Vagina (tissue), 2 donors: ENCODE measurements around the gene HOXB4. TPM values are rescaled to one million over a fixed set of nuclear protein-coding genes. Genes with fewer than 3 reads are reported as not detected.

Experiments used
- DNase-seq, 2 donors: peaks; one replicate each; pipeline ENCODE4 v3.0.0-alpha.2; 2017; ENCODE audit errors: extremely low spot score in 2 of 2
- H3K27ac ChIP-seq: fragments of 200-600 bp; sonication (generic); one replicate; pipeline ENCODE4 v1.5.1; 2019
- H3K27me3 ChIP-seq: fragments of 200-600 bp; sonication (generic); one replicate; pipeline ENCODE4 v1.5.1; 2019
- H3K36me3 ChIP-seq, 2 donors: fragments of 200-600 bp; sonication (generic); one replicate each; pipeline ENCODE4 v1.5.1; 2017 to 2019
- H3K4me1 ChIP-seq: fragments of 200-600 bp; sonication (generic); one replicate; pipeline ENCODE4 v1.5.1; 2019
- H3K4me3 ChIP-seq, 2 donors: fragments of 200-600 bp; sonication (generic); 1 replicate in 1 of 2; 2 replicates in 1 of 2; pipeline ENCODE4 v1.5.1; 2016 to 2019
- H3K9me3 ChIP-seq: fragments of 200-600 bp; sonication (generic); one replicate; pipeline ENCODE4 v1.5.1; 2019
- CTCF ChIP-seq, 3 experiments: fragments of 450-650 bp in 2 of 3; fragments of 200-600 bp in 1 of 3; sonication (generic) in 1 of 3; IDR thresholded peaks; one replicate each; pipeline ENCODE4 v1.5.1; 2017 to 2019; ENCODE audit warnings: antibody characterized with exemption in 3 of 3, mild to moderate bottlenecking in 2 of 3, moderate library complexity in 2 of 3
- POLR2A ChIP-seq, 2 donors: fragments of 450-650 bp; IDR thresholded peaks; one replicate each; pipeline ENCODE4 v1.6.1; 2017; ENCODE audit warnings: antibody characterized with exemption in 2 of 2, mild to moderate bottlenecking in 2 of 2, moderate library complexity in 2 of 2
- POLR2AphosphoS5 ChIP-seq, 2 donors: sonication (generic); formaldehyde crosslinking; IDR thresholded peaks; one replicate each; pipeline ENCODE4 v1.9.0; 2017; ENCODE audit warnings: antibody characterized with exemption in 2 of 2, mild to moderate bottlenecking in 2 of 2, low read depth in 1 of 2; ENCODE audit not compliant: insufficient read depth in 1 of 2
- intact Hi-C: fragments of 100-400 bp; cut with DNase I; formaldehyde crosslinking; loops from one replicate; pipeline ENCODE4 v1.15.1; 2023
- total RNA-seq: library from RNA; depleted of rRNA; stranded (reverse); fragments of >200 nt; gene quantifications from one replicate; pipeline ENCODE4 v1.2.3, GENCODE V29; 2016

HOXB4 gene
- total RNA-seq, 1 donor from 2014 or later: 1.5 TPM

GRCh38 chr17:48552466-48553189 is 25.5 kb downstream of the HOXB4 start:
- no peak overlapping the region for H3K4me3 ChIP-seq
- no peaks in the 10 kb centered on the region for H3K36me3 ChIP-seq
- no peaks in the 10 kb centered on the region for H3K27me3 ChIP-seq
- no peak for DNase-seq
- TF ChIP-seq POLR2AphosphoS5 (IDR thresholded peaks at IDR 0.05; ENCODE audit: insufficient read depth in 1 of 2, low read depth in 1 of 2): no peak
- TF ChIP-seq POLR2A (IDR thresholded peaks at IDR 0.05): no peak
- no peak for TF ChIP-seq CTCF (IDR thresholded peaks at IDR 0.05)
- H3K4me1 ChIP-seq: peaks cover 25% of the 10 kb centered on the region
- no peaks in the 10 kb centered on the region for H3K9me3 ChIP-seq
- intact Hi-C loops: no loop called here
- H3K27ac ChIP-seq: no peak overlapping the region

- H3K36me3 ChIP-seq: no peaks in the 10 kb centered on the region
- H3K27me3 ChIP-seq: no peaks in the 10 kb centered on the region
- DNase-seq: no peak
- peaks cover 32% of the 10 kb centered on the region for H3K4me1 ChIP-seq
- H3K27ac ChIP-seq: no peak overlapping the region
- intact Hi-C loops: no loop called here
- no peaks in the 10 kb centered on the region for H3K9me3 ChIP-seq
- H3K4me3 ChIP-seq: no peak overlapping the region
- no peak for TF ChIP-seq POLR2AphosphoS5 (IDR thresholded peaks at IDR 0.05; ENCODE audit: insufficient read depth in 1 of 2, low read depth in 1 of 2)
- no peak for TF ChIP-seq CTCF (IDR thresholded peaks at IDR 0.05)
- no peak for TF ChIP-seq POLR2A (IDR thresholded peaks at IDR 0.05)
These were observed 26.3 kb downstream of the HOXB4 start for GRCh38 chr17:48551596-48552465.

GRCh38 chr17:48551214-48551555 is 27.0 kb downstream of the HOXB4 start:
- Histone ChIP-seq H3K4me1 (peaks cover 34% of the 10 kb centered on the region), H3K4me3 (no peak overlapping the region)
- TF ChIP-seq POLR2A (IDR thresholded peaks at IDR 0.05) (no peak), CTCF (IDR thresholded peaks at IDR 0.05) (no peak), POLR2AphosphoS5 (IDR thresholded peaks at IDR 0.05; ENCODE audit: insufficient read depth in 1 of 2, low read depth in 1 of 2) (no peak)

GRCh38 chr17:48550502-48551213 is 27.5 kb downstream of the HOXB4 start:
- no peaks in the 10 kb centered on the region for H3K9me3 ChIP-seq
- DNase-seq: no peak
- intact Hi-C loops: no loop called here
- peaks cover 34% of the 10 kb centered on the region for H3K4me1 ChIP-seq
- no peak for TF ChIP-seq POLR2AphosphoS5 (IDR thresholded peaks at IDR 0.05; ENCODE audit: insufficient read depth in 1 of 2, low read depth in 1 of 2)
- no peak for TF ChIP-seq POLR2A (IDR thresholded peaks at IDR 0.05)
- TF ChIP-seq CTCF (IDR thresholded peaks at IDR 0.05): no peak
- H3K4me3 ChIP-seq: no peak overlapping the region
- H3K36me3 ChIP-seq: no peaks in the 10 kb centered on the region
- H3K27ac ChIP-seq: no peak overlapping the region
- no peaks in the 10 kb centered on the region for H3K27me3 ChIP-seq

More at GRCh38 chr17:48551214-48551555, 27.0 kb downstream of the HOXB4 start:
- H3K27ac ChIP-seq: no peak overlapping the region
- no peak for DNase-seq
- no peaks in the 10 kb centered on the region for H3K36me3 ChIP-seq
- no peaks in the 10 kb centered on the region for H3K27me3 ChIP-seq
- intact Hi-C loops: no loop called here
- H3K9me3 ChIP-seq: no peaks in the 10 kb centered on the region
